Thoracic aorta (tissue), 2 donors: ENCODE measurements around the gene ETV3L. TPM values are rescaled to one million over a fixed set of nuclear protein-coding genes. Genes with fewer than 3 reads are reported as not detected.

Experiments used
- ATAC-seq: fragments of 150-250 bp; one replicate; pipeline ENCODE4 v1.8.0; 2017; ENCODE audit warnings: low read depth; ENCODE audit not compliant: insufficient number of reproducible peaks, low FRiP score
- DNase-seq: peaks from one replicate; pipeline ENCODE4 v3.0.0-alpha.2; 2020; ENCODE audit warnings: low spot score
- H3K27ac ChIP-seq, 2 donors: fragments of 200-600 bp; sonication (generic); 1 replicate in 1 of 2; 2 replicates in 1 of 2; pipeline ENCODE4 v1.5.1; 2016; ENCODE audit warnings: mild to moderate bottlenecking in 2 of 2, moderate library complexity in 2 of 2
- H3K27me3 ChIP-seq: fragments of 200-600 bp; sonication (generic); replicated peaks from 2 replicates; pipeline ENCODE4 v1.6.0; 2016; ENCODE audit warnings: mild to moderate bottlenecking; ENCODE audit not compliant: insufficient read depth
- H3K36me3 ChIP-seq: fragments of 200-600 bp; sonication (generic); one replicate; pipeline ENCODE4 v1.5.1; 2016
- H3K4me1 ChIP-seq, 2 donors: fragments of 200-600 bp; sonication (generic); 1 replicate in 1 of 2; 2 replicates in 1 of 2; pipeline versions ENCODE4 v1.5.1 to v1.6.0; 2016; ENCODE audit warnings: low read depth in 2 of 2, mild to moderate bottlenecking in 1 of 2; ENCODE audit not compliant: control insufficient read depth in 1 of 2
- H3K4me3 ChIP-seq: fragments of 200-600 bp; sonication (generic); 2 replicates; pipeline ENCODE4 v1.5.1; 2016; ENCODE audit warnings: mild to moderate bottlenecking
- H3K9me3 ChIP-seq: fragments of 200-600 bp; sonication (generic); 2 replicates; pipeline ENCODE4 v1.5.1; 2016
- total RNA-seq, 2 donors: library from RNA; depleted of rRNA; stranded (reverse); fragments of >200 nt; gene quantifications; one replicate each; pipeline versions ENCODE4 v1.1.0 to v1.2.3, GENCODE V29; 2016
- TF ChIP-seq, protein P1 (sequence below): fragments of 200-600 bp; sonication (generic); IDR thresholded peaks from one replicate; pipeline ENCODE4 v1.5.1; 2019; ENCODE audit warnings: antibody characterized with exemption

Gene ETV3L
- total RNA-seq, 2 donors from 2014 or later: not detected

DNA sequence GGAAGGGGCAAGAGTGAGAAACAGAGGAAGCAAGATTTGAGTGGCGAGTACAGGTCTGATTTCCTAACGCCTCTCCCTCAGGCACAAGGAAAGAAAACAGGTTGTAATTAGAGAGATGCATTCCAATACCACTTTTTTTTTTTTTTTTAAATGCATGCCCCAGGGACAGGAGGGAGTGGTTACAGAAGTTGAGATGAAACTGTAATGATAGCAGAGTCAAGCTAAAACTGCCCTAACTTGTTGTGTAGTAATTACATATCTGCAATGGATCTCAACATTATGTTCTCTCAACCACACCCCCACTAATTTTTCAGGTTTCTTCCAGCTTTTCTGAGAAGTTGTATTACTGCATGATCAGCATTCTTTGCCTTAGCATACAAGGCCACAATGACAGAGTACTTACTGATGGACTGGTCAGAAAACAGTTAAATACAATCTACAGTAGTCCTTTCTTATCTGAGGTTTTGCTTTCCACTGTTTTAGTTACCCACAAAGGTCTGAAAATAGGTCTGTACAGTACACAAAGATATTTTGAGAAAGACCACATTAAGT lies 33.1 kb upstream of the ETV3L start:
- H3K36me3 ChIP-seq: peaks cover 40% of the 10 kb centered on the region
- peaks cover 17 to 20% of the 10 kb centered on the region in 2 donors for H3K4me1 ChIP-seq
- no peaks in the 10 kb centered on the region for H3K9me3 ChIP-seq
- H3K4me3 ChIP-seq: no peak overlapping the region
- ATAC-seq (no peak), DNase-seq (no peak)
- no peak overlapping the region for H3K27ac ChIP-seq
- no peaks in the 10 kb centered on the region for H3K27me3 ChIP-seq
- TF ChIP-seq, protein P1, sequence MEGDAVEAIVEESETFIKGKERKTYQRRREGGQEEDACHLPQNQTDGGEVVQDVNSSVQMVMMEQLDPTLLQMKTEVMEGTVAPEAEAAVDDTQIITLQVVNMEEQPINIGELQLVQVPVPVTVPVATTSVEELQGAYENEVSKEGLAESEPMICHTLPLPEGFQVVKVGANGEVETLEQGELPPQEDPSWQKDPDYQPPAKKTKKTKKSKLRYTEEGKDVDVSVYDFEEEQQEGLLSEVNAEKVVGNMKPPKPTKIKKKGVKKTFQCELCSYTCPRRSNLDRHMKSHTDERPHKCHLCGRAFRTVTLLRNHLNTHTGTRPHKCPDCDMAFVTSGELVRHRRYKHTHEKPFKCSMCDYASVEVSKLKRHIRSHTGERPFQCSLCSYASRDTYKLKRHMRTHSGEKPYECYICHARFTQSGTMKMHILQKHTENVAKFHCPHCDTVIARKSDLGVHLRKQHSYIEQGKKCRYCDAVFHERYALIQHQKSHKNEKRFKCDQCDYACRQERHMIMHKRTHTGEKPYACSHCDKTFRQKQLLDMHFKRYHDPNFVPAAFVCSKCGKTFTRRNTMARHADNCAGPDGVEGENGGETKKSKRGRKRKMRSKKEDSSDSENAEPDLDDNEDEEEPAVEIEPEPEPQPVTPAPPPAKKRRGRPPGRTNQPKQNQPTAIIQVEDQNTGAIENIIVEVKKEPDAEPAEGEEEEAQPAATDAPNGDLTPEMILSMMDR: no peak

DNA sequence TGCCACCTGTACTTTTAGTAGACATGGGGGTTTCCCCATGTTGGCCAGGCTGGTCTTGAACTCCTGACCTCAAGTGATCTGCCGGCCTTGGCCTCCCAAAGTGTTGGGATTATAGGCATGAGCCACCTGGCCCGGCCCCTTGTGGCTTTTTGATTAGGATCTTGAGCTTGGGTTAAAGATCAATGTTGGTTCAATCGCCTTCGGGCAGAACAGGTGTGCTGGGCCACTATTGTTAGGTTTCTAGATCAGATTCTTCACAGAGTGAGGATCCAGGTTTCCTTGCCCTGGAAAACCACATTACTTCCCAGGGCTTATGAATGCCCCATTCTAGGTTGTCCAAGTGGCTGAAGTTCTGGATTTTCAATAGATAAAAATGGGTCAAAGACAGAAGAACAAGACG lies 32.5 kb upstream of the ETV3L start:
- no peak for ATAC-seq
- peaks cover 11 to 16% of the 10 kb centered on the region in 2 donors for H3K4me1 ChIP-seq
- DNase-seq: no peak
- no peak overlapping the region for H3K27ac ChIP-seq
- TF ChIP-seq, protein P1: no peak
- H3K36me3 ChIP-seq: peaks cover 40% of the 10 kb centered on the region
- no peaks in the 10 kb centered on the region for H3K27me3 ChIP-seq
- H3K4me3 ChIP-seq: no peak overlapping the region
- H3K9me3 ChIP-seq: no peaks in the 10 kb centered on the region

DNA sequence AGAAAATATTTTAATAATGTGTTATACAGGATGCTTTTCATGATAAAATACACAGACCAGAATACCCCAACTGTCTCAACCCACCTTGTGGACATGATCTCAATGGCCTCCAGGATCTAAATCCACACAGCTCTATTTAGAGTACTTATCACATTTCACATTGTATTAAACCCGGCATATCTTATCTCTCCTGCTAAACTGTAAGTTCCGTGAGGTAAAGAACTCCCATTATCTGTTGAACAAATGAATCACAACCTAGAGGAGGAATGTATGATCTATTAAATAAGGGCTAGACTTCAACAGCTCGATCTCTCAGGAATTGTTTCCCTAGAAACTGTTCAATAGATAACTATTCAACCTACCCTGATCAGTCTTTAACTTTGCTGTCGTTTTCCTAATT lies 31.7 kb upstream of the ETV3L start:
- DNase-seq: no peak
- peaks cover 40% of the 10 kb centered on the region for H3K36me3 ChIP-seq
- H3K4me3 ChIP-seq: no peak overlapping the region
- H3K4me1 ChIP-seq: peaks cover 3 to 8% of the 10 kb centered on the region in 2 donors
- no peak overlapping the region for H3K27ac ChIP-seq
- no peak for ATAC-seq
- no peaks in the 10 kb centered on the region for H3K27me3 ChIP-seq
- H3K9me3 ChIP-seq: no peaks in the 10 kb centered on the region
- TF ChIP-seq, protein P1: no peak

DNA sequence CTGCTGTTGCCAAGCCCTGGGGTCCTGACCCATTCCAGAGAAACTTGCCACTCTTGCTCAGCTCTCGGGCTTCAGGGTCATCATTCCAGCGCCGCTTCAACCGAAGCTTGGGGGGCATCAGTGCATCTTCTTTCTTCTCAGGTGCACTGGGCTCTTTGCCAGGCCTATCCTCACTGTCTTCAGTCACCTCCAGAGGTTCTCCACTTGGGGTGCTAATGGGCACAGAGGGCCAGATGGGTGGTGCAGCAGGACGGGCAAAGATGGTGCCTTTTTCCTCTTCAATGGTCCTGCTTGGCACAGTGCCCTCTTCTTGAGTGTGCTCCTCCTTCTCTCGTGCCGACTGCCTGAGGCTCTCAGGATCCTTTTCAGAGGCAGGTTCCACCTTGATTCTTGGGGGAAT lies 25.2 kb upstream of the ETV3L start:
- Histone ChIP-seq H3K4me1 (no peaks in the 10 kb centered on the region), H3K36me3 (peaks cover 23% of the 10 kb centered on the region), H3K9me3 (no peaks in the 10 kb centered on the region), H3K27ac (no peak overlapping the region), H3K4me3 (no peak overlapping the region), H3K27me3 (no peaks in the 10 kb centered on the region)
- ATAC-seq: no peak
- no peak for DNase-seq
- TF ChIP-seq, protein P1: no peak

DNA sequence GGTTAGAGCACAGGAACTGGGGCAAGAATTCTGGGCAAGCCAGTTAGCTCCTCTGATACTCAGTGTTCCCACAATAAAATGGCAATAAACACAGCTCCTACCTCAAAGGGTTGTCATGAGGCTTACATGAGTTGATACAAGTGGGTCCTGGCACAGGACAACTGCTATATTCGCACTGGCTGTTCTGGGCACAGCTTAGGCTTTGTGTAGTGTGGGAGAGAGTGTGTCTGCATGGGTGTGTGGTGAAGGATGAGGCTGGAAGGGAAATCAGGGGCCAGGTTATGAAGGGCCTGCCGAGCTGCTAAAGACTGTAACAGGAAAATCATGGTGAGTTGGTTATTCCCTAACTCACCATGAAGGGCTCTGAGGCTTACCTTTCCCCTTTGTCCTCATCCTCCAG lies 19.8 kb upstream of the ETV3L start:
- no peak overlapping the region for H3K27ac ChIP-seq
- H3K4me1 ChIP-seq: no peaks in the 10 kb centered on the region
- H3K36me3 ChIP-seq: peaks cover 10% of the 10 kb centered on the region
- H3K27me3 ChIP-seq: no peaks in the 10 kb centered on the region
- TF ChIP-seq, protein P1: no peak
- ATAC-seq (no peak), DNase-seq (no peak)
- no peak overlapping the region for H3K4me3 ChIP-seq
- no peaks in the 10 kb centered on the region for H3K9me3 ChIP-seq
